DMS53 (cell line): Measurements from ENCODE around the gene TNFRSF1B.

ENCODE experiments used
- DNase-seq: peaks from one replicate; lab custom pipeline; 2025; lab: John Stamatoyannopoulos, UW

Gene TNFRSF1B

GRCh38 chr1:12176298-12177118 is 9.7 kb downstream of the TNFRSF1B start:
- no peak for DNase-seq

DNA sequence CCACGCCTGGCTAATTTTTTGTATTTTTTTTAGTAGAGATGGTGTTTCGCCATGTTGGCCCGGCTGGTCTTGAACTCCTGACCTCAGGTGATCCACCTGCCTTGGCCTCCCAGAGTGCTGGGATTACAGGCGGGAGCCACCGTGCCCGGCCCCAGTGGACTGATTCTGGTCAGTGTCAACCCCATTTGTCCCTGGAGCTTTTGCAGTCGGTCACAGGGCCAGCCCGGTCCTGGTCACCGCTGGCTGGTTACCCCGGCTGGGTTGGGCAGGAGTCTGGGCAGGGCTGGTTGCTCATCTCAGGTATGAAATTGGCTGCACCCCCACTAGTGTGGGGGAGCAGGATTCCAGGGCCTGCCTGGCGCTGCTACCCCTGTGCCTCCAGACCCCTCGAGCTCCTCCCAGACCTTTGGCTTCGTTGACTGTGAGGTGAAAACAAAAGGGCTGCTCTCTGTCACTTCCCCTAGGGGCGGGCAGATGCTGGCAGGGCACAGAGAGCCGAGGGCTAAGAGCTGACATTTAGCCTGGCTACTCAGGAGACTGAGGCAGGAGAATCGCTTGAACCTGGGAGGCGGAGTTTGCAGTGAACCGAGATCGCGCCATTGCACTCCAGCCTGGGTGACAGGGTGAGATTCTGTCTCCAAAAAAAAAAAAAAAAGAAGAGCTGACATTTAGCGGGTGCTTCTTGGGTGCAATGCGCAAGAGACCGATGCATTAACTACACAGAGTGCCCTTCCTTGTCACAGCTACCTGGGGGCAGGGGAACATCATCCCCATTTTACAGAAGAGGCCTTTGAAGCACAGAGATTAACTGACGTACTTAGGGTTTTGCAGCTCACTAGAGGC is 10.6 kb downstream of the TNFRSF1B start:
- DNase-seq, result no peak

GRCh38 chr1:12177999-12178441 is 11.2 kb downstream of the TNFRSF1B start:
- DNase-seq, result peak; percentile 78

GRCh38 chr1:12178511-12178910 is 11.7 kb downstream of the TNFRSF1B start:
- DNase-seq, result peak; percentile 51

GRCh38 chr1:12179111-12179519 is 12.3 kb downstream of the TNFRSF1B start:
- DNase-seq, result peak; percentile 63

DNA sequence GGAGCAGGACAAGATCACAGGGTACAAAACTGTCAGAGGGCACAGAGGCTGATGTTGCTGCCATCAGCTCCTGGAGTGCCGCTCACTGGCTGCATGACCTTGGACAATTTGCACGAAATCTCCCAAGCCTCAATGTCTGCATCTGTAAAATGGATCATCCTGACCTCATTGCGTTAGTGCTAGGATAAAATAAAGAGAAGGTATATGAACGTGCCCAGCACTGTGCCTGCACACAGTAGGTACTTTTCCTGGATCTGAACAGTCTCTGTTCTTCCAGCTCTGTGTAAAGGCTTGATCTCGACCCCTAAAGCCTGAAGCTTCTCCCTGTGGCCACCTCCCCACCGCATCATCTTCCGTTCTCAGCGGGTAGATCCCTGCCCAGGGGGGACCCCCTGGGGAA is 12.9 kb downstream of the TNFRSF1B start:
- no peak for DNase-seq

DNA sequence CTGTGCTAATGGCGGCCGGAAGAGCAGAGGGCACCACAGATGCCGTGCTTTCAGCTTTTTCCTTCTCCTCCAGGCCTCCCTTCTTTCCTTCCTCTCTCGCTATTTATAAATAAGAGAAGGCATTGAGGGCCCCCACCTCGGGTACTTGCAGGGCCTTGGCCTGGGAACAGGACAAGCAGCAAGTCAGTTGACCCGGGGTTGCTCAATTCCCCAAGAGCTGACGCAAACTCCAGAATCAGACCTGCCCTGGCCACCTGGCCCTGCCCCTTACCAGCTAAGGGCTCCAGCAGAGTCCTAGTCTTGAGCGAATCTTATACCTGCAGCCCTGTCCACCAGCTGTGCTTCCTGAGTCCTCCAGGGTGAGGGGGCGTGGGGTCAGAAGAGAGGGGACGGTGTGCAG is 13.5 kb downstream of the TNFRSF1B start:
- no peak for DNase-seq

- no peak for DNase-seq
These were observed 14.1 kb downstream of the TNFRSF1B start for GRCh38 chr1:12180903-12181302.

GRCh38 chr1:12181568-12181967 is 14.8 kb downstream of the TNFRSF1B start:
- DNase-seq, result no peak

DNA sequence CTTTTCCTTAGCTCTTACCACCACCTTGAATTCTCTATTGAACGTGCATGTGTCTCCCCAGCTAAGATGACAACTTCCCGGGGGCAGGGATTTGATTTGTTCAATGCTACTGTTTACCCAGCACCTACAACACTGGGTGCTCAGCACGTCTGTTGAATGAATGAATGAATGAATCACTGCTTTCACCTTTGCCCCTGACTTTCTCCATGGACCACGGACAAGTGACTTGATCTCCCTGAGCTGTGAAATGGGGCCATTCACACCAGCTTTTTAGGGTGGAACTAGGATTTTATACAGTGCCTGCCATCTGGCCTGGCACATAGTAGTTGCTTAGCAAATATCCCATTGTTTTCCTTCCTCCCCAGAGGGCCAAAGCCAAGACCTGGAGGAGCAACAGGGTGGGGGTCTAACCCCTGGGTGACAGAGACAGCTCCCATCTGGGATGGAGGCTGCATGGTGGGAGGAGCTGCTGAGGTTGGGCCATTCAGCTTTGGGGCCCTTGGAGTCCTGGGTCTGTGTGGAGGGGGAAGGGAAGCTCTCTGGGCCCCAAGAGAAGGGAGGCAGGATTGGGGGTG is 15.7 kb downstream of the TNFRSF1B start:
- DNase-seq, result no peak

DNA sequence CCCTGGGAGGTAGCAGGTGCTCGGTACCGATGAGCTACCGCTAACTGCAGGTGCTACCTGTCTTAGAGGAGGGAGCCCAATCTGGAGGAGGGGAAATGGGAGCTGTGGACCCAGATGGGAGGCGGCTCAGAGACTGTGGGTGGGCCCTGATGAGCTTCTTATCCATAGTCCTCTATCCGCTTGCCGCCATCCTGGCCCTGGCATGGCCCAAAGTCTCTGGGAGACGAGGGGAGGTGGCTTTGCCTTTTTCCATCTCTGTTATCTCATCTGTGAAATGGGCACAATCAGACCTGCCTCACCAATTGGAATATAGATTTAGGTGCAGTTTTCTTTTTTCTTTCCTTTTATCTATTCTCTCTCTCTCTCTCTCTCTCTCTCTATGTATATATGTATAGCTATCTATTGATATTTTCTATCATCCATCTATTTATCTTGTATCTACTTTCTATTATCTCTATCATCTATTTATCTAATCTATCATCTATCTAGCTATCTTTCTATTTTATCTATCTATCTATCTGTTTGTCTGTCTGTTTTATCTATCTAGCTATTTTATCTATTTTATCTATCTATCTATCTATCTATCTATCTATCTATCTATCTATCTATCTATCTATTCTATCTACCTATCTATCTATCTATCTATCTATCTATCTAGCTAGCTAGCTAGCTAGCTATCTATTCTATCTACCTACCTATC is 16.5 kb downstream of the TNFRSF1B start:
- DNase-seq, result no peak

DNA sequence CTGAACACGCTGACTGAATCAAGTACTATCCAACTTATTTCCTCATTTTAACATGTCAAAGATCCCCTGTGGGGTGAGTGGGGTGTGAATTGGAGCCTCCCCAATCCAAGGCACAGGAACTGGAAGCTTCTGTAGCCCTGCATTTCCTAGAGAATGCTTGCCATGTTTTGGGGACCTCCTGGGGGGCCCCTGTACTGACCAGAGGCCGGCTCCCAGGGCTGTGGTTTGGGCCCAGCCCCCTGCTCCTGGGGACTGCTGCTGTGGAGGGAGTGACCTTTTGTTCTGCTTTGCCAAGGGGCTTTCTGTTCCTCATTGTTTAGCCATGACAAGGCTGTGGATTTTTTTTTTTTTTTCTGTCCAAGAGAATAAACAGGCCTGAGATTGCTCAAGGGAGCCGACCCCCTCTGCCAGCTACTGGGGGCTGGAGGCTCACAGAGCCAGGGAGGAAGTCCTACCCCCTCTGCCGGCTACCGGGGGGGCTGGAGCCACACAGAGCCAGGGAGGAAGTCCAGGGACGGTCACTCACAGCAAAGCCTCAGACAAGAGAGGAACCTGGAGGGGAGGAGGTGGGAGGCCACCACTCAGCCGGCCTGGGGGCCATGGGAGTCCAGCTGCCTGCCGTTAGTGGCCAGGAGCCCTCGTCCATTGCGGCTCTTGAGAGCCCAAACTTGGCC is 17.4 kb downstream of the TNFRSF1B start:
- no peak for DNase-seq

DNA sequence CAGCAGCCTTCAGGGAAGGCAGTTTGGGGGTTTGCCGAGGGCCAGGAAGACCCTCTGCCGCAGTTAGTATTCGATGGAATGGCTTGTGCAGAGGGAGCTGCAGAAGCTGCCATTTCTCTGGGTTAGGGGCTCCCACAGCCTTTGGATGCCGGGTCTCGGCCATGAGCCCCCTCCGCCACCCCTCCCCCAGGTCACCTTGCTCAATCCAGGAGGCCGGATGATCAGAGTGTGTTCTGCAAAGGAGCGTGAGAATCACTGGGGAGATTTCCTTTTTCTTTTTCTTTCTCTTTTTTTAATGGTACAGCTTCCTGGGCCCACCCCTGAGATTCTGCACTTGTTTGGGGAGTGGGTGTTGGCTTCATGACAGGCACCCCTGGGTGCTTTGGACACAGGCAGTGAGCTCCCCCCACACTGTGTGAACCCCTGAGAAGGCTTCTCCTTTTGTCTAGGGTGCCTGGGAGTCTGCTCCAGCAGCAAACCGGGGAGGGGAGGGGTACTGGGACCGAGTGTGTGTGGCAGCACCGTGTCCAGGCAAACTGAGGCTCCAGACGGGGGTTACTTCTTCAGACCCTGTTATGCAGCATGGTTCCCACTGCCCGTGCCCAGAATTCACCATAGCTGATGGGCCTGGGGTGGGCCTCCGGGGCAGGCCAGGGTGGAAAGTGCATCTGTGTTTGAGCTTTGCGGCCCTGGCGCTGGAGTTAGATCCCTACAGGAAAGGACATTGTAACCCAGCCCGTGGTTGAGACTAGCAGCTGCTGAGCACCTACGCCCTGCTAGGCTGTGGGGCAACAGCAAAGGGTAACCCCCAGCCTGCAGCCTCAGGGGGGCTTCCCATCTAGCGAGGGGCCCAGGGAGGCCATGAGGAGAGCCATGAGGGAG is 18.5 kb downstream of the TNFRSF1B start:
- peak; percentile 17 for DNase-seq

DNA sequence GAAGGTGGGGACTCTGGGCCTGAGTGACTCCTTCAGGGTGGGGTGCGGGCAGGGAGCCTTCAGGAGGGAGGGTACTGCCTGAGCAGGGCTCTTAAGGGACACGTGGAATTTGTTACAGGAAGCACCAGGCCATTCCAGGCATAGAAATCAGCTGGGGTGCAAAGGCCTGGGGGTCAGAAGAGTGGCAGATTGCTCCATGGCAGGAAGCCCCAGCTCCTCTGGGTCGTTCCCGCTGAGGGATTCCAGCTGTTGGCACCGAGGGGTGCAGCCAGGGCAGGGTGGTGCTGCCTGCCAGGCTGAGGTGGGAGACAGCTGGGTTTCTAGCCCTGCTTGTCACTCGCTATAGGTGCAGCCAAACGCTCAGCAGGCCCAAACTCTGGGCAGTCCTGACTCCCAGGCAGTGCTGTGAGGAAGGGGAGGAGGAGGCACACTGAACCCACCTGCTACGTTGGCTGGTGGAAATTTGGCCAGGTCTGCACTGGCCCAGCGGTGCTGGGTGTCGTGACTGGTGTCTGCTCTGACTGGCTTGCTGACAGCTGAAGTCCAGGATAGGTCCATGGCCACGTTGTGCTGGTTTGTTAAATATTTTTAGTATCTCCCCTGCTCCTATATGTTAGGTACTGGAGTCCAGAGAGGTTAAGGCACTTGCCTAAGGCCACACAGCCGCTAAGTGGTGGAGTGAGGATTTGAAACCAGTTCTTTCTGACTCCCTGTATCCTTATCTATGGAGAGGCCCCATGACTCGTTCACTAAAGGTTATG is 19.3 kb downstream of the TNFRSF1B start:
- DNase-seq, result no peak

DNA sequence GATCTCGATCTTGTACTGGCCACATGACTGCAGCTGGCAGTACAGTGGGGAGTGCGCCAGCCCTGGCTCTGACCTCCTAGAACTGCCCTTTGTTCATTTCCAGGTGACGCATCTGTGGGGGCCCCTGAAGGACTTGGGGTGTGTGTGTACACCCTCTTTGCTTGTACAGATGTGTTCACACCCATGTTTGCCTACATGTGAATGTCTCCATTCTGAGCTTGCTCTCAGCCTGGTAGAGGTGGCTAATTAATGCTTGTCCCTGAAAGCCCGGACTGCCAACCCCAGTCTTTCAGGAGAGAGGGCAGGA is 19.8 kb downstream of the TNFRSF1B start:
- no peak for DNase-seq

GRCh38 chr1:12188115-12188514 is 21.3 kb downstream of the TNFRSF1B start:
- no peak for DNase-seq

DNA sequence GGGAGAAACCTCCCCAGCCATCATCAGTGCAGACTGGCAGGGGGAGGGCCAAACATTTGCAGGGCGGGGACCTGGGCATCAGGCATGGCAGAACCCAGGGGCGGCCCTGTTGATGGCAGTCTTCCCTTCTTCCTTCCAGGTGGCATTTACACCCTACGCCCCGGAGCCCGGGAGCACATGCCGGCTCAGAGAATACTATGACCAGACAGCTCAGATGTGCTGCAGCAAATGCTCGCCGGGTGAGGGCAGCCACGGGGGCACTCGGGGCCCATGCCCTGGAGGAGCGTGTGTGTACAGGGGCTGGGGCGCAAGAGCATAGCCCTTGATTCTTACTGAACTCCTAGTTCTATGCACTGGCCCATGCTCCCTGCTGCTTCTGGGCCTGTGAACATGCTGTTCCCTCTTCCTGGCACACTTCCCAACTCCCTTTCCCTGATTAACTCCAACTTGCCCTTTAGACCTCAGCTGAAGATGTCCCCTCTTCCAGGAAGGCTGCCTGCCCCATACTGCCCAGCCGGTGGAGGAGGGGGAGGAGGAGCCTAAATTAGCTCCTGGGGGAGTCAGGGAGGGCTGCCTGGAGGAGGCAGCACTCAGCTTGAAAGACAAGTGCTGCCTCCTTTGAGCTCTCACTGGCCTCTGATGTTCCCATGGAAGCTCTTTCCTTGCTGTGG is 22.0 kb downstream of the TNFRSF1B start:
- DNase-seq, result no peak

GRCh38 chr1:12189328-12189682 is 22.5 kb downstream of the TNFRSF1B start:
- no peak for DNase-seq

- DNase-seq, result peak; percentile 59
These were observed 24.6 kb downstream of the TNFRSF1B start for GRCh38 chr1:12191242-12192032.
